NCI-H510A (cell line): ENCODE measurements around the gene NUDCD3.

Experiments used
- DNase-seq: peaks from one replicate; lab custom pipeline; 2025; lab: John Stamatoyannopoulos, UW

NUDCD3 gene

DNA sequence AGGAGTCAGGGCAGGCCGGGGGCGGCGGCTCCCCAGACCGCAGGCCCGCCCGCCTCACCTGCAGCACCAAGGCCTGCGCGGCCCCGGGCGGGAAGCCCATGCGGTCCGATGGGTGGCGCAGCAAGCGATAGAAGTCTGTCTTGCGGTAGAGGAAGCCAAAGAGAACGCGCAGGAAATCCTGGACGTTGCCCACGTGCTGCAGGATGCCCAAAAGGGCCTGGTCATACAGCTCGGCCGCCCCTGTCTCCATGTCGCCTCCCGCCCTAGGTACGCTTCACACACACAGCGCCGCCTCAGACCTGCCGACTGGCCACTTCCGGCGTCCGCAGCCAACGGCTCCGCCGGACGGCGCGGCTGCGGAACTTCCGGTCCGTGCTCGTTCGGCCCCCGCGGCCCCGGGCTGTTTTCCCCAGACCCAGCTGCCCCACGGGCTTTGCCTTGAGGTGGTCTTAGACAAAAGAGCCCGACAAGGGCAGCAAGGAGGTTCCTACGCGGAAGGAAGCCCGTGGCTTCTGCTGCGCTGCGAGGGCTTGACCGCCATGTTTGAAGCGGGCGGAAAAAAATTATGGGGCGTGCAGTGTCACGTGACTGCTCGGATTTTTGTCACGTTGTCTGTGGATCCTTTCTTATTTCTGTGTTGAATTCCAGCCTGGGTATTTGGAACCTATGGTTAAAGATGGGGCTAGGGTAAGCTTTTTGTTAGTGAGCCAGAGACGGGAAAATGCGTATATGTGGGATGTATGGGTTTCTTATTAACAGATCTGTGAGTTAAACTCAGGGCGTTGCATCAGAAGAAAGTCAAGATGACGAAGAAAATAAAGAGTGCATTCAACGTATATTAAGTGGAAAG, at the start of gene NUDCD3:
NUDCD3 (minus strand) TSS at position 308 of the 850 bp plus-strand sequence; CDS start at position 250, 58 bp downstream.
- DNase-seq = peak; percentile 83

DNA sequence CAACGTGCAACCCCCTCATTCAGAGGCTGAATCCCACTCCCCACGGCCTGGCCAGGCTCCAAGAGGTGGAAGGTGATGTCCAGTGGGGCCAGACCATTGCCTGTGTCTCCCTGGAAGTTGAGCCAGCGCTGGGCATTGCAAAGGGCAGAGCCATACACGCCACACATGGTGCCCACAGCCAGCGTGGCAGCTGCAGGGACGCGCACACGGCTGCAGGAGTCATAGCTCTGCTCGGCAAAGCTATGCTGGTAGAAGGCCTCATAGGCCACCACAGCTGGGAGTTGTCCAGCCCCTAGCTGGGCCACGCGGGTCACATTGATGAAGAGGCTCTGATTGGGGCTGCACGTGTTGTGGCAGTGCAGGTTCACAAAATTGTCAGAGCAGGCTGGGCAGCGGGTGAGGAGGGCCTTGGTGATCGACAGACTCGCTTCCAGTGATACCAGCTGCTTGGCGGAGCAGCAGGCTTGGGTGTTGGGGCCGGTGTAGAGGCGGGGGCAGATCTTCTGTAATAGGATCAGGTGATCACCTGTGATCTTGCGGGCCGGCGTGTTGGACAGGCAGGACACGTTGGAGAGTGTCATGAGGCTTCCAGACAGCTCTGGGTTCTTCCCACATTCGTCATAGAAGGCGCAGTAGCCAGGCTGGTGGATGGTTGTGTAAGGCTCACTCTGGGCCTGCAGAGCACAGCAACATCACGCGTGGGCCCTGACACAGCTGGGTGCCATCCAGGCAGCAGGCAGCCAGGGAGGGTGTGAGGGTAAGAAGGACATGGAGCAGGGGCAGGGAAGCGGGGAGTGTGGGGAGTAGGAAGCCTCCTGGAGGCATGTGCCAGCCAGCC, 49.4 kb upstream of the NUDCD3 start:
- no peak for DNase-seq

DNA sequence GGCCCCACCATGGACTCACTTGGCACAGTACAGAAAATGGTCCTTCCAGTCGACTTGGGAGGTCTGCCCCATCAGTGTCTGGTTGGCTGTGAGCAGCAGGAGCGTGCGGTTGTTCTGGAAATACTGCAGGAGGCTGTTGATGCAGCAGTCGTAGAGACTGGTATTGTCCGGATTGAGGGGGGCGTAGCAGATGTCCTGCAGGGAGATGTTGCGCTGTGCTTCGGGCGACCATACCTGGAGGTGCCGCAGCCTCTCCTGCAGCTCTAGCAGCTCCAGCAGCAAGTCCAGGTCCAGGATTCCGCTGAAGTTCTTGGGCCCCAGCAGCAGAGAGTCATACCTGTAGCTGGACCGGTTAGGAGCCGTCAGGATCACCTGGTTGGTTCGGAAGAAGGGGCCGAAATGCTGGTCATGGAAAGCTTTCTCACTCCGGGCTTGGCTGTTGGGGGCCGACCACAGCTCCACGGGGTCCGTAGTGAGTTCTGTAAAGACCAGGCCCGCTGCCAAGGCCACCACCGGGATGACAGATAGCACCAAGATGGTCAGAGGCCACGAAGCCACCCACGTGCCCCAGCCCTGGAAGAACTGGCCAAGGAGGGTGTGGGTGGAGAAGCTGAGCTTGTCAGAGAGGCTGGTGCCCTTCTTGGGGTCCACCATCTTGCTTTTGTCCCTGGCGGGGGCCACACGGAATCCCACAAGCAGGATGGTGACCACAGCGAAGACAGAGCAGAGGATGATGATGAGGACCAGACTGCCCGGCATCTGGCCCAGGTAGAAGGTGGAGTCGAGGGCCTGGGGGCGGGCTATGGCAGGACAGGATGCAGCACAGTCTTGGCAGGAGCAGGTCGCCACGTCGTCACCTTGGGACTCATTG, 48.6 kb upstream of the NUDCD3 start:
- no peak for DNase-seq

DNA sequence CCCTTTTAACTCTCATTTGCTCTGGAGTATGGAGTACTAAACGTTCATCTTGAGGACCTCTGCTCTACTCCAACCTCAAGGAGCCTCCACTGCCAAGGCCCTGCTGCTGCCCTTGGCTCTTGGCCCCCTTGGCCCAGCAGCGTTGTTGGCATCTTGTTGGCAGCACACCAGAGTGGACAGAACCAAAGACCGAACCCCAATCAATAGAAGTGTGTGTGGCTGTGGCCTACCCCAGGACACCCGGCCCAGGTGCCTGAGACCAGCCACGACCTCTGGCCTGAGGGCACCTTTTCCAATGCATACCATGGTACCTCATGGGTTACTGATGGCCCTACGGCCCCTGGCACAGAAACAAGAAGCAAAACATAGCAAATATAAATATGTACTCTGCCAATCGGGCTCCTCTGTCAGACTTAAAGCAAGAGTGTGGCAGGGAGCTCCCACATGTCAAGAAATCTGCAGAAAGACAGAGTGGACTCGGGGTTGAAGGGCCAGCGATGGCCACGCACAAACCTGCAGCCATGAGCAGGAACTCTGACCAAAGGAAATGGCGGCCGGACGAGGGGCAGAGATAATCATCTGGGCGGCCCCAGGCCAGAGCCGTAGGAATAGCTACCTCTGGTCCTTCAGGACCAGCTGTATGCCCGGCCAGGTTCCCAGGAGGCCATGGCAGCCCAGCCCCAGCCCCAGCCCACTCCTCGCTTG, 47.8 kb upstream of the NUDCD3 start:
- DNase-seq = no peak

DNA sequence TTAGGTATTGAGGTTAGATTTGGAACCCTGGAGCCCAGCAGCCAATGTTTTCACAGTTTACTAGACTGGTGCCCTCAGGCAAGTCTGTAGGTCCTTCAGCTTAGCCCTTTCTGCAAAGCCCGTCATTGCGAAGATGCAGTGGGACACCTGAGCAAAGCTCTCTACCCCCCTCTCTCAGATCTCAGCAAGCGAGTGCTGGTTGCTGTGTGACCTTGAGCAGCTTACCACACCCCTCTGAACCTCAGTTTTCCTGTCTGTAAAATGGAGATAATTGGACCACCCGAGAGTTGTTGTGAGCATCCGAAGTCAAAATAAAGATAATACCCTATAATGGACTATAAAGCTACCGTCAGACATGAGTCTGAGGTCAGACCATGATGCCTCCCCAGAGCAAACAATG, 47.0 kb upstream of the NUDCD3 start:
- DNase-seq = no peak

DNA sequence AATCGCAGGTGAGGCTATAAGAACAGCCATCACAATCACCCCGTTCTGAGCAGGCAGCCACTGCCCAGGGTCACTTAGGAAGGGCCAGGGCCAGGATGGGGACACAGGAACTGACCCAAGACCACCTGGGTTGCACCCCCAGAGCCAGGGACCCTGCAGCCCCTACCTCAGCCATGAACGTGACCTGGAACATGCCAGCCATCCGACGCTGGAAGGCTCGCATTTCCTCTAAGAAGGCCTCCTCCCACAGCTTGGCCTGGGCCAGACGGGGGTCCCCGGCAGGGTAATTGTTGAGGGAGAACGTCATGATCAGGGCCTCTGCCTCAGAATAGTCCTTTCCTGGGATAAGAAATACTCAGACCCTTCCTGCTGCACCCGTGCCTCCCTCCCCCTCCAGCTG, 45.6 kb upstream of the NUDCD3 start:
- DNase-seq = no peak

DNA sequence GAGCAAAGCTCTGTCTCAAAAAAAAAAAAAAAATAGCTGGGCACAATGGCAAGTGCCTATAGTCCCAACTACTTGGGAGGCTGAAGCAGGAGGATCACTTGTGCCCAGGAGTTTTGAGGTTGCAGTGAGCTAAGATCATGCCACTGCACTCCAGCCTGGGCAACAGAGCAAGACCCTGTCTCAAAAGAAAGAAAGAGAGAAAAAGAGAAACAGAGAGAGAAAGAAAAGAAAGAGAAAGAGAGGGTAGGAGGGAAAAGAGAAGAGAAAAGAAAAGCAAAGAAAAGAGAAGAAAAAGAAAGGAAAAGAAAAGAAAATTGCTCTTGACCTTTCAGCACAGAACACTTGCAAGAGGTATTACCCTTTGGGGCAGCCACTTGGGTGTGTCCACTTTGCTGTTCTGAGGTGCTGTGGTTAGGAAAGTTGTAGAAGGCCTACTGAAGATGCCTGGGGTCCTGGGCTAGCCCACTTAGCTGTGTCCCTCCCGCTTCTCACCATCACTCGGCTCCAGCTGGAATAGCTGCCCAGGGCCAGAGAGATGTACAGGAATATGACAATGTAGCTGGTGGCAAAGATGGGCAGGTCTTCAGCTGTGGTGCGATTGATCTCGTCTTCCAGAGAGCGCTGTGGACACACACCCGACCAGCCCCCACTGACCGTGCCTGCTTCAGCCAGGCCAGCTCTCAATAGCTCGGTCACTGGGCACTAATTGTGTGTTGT, 45.0 kb upstream of the NUDCD3 start:
- no peak for DNase-seq

DNA sequence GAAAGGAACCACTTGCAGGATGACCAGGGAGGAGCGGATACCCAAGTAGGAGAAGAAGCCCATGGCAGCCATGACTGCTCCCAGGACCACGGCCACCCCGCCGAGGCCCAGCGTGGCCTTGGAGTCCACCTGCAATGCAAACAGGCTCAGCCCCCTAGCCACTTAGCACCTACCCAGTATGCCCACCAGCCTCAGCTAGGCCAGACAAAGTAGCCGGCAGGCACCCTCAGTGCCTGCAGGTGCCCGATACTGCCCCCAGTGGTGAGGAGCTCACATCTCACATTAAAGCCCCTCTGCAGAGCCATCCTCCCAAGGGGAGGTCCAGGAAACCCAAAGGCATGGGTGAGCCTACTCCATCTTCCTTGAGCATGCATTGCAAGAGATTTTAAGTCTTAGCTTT, 44.0 kb upstream of the NUDCD3 start:
- peak; percentile 74 for DNase-seq

DNA sequence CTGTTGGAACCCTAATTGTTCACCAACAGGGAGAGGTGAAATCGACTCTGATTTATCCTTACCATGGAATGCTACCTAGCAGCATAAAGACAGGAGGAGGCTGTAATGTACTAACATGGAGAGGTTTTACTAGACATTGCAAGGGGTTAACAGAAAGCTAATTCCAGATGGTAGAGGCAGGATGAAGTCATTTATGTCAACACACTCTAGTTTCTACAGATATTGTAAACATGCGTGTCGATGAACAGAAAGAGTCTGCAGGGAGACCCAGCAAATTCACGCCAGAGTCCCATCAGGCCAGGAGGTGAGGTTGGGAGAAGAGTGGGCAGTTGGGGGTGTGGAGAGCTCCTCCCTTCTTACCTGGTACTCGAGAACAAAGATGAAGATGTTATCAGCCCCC, 43.6 kb upstream of the NUDCD3 start:
- DNase-seq = peak; percentile 60

DNA sequence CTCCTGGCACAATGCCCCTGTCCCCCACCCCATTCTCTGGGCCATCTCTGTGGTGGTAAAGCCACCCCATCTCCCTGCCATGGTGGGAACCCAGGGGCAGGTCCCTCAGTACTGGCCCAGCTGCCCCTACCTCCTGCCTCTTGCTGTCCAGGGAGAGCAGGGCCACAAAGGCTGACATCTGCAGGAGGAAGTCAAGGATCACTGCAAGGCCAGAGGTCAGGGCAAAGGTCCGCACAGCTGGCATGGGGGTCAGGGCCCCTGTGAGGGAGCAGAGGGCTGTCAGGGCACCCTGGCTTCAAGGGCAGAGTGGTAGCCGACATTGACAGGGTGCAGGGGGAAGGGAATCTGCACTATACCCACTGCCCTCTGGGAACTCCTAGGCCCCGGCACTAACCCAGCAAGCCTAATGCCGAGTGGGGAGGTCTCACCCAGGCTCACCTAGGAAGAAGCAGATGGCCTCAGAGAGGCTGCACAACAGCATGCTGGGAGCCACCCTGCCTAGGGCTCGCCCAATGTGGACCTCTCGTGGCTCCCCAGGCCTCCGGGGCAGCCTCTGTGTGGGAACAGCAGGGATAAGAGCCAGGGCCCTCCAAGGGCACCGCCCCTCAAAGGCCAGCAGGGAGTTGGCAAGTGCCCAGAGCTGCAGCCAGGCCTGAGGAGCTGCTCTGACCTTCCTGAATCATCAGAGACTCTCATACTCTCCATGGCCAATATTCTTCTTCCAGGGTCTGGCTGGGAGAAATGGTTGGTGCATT, 43.0 kb upstream of the NUDCD3 start:
- DNase-seq = peak; percentile 69

DNA sequence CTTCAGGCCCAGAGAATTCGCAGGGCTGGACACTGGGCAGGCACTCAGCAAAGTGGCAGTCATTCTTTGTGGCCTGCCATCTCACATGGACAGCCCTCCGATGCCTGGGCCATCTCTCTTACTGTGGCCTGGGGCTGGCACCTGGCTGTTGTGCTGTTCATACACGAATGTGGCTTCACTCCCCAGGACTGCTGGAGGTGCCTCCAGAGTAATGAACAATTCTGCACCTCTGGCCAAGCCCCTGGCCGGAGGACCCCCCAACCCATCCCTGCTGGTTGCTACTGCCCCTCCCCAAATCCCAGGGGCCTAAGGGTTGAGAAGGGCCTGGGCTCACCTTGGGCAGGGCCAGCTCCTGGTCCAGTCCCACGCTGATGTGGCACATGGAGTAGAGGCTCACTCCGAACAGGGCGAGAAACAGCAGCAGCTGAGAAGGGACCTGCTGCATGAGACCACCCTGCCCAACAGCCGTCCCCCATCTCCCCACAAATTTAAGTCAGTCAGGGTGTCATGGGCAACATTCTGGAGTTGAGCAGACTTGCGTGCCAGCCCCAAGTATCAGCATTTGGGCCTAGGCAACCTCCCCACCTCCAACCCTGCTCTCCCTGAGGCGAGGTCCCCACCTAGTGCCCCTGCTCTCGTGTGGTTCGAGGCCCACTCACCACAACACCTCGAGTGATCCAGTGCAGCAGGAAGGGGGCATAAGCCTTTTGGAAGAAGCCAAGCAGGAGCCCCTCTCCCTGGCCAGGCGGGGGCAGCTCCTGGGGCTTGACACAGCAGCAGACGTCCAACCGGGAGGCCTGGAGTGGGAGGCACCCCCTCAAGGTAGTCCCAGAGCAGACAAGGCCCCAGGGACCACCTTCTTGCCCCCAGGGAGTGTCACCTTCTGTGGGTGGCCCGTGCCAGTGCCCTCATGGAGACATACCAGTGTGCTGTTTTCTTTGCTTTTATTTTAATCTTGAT, 41.2 kb upstream of the NUDCD3 start:
- no peak for DNase-seq

DNA sequence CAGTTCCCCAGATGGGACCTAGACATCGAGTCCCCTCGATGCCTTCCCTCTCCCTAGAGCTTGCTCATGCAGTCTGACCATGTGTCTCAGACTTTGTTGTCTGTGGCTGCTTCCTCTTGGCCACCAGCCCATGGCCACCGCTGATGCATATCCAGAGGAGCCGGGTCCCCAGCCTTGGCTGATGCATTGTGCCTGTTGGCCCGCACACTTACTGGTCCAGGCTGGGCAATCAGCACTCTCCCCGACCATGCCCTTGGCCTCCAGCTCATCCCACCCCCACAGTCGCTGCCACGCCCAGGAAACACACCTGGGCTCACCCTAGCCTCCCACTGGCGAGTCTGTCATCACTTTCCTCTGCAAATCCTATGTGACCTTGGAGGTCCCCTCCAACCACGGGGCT, 40.5 kb upstream of the NUDCD3 start:
- no peak for DNase-seq

DNA sequence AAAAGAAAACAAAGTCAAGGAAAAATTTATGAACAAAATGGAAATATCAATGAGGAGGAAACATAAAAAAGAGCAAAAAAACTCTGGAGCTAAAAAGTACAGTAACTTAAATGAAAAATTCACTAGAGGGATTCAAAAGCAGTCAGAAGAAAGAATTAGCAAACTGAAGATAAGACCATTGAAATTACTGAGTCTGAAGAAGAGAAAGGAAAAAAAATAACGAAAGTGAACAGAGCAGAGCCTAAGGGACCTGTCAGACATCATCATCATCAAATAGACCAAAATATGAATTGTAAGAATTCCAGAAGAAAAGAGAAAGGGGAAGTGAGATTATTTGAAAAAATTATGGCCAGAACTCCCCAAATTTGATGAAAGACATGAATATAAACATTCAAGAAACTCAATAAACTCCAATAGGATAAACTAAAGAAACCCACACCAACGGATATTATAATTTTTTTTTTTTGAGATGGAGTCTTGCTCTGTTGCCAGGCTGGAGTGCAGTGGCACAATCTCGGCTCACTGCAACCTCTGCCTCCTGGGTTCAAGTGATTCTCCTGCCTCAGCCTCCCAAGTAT, 34.4 kb upstream of the NUDCD3 start:
- DNase-seq = no peak

DNA sequence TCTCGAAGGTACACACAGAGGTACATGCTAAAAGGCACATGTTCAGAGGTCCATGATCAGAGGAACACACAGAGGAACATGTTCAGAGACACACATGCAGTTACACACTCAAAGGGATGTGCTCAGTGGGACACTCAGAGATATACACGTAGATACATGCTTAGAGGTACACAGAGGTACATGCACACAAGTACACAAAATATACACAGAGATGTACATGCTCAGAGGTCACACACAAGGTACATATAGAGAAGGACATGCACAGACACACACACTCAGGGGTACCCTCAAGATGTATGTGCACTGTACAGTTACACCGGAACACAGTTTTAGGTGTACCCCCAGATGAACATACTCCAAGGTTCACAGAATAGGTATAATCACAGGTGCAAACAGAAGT, 31.9 kb upstream of the NUDCD3 start:
- DNase-seq = no peak

DNA sequence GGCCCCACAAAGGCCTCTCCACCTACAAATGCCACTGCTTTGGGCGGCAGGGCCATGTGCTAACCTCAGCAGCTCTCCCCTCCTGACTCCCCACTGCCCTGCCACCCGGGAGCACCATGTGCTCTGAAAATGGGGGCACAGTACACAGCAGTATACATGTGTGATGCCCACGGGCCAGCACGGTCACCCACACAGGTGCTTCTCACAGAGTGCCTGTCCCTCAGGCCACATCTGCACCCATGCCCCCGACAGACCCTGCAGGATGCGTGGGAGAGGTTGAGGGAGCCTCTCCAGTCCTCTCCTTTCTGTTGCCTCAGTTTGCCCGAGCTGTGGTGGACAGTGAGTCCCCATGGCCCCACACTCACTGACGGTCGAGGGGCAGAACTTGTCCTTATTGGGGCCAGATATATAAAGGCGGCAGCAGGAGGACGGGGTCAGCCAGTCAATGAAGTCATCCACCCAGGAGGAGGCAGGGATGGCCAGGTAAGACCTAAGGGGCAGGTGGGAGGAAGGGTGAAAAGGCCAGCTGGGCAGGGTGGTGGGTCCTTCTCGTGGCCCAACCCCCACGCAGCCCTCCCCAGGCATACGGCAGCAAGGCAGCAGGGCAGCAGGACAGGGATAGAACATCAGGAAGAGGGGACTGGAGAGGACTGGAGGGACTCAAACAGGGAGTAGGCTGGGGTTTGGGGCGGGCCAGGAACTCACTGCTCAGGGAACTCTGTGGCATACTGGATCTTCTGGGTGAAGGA, 31.1 kb upstream of the NUDCD3 start:
- no peak for DNase-seq

DNA sequence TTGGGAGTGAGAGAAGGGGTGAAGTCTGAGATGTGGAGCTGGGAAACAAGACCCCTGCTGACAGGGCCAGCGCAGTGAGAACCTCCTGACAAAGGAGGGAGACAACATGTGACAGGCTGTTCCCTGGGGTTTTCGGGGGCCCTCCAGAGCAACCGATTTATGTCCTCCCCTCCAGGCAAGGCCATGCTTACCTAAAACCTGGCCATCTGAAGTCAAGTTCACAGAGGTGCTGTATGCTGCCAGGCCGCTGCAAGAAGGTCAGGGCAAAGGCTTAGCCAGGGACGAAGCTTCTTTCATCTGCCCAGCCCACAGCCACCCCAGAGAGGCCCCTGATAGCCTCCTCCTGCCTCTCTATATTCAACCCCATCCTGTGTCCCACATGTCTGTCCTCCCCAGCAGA, 30.1 kb upstream of the NUDCD3 start:
- no peak for DNase-seq

DNA sequence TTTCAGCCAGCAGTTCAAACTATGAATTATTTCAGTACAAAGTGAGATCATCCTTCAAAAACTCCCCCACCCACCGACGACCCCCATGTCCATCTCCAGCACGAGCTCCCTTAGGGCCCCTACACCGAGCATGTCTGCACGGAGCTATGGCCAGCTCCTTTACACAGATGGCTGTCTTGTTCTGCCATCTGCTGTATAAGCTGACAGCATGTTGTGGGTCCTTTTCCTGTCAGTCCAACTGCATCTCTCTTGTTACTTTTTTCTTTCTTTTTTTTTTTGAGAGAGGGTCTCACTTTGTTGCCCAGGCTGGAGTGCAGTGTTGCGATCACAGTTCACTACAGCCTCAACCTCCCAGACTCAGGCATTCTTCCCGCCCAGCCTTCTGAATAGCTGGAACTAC, 29.1 kb upstream of the NUDCD3 start:
- DNase-seq = no peak

DNA sequence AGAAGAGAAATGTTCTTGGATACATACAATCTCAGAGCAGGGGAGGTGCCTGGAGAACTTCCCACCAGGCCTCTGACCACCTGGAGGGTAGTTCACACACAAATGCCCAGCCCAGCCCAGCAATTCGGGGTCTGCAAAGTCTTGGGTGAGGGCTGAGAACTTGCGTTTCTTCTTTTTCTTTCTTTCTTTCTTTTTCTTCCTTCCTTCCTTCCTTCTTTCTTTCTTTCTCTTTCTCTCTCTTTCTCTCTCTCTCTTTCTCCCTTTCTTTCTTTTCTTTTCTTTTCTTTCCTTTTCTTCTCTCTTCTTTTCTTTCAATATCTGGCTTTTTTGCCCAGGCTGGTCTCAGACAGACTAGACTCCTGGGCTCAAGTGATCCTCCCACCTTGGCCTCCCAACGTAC, 28.3 kb upstream of the NUDCD3 start:
- DNase-seq = no peak
